HG02588 (cell line): Measurements from ENCODE around the gene FADS6.

Source experiments
- ATAC-seq: cut with Tn5 transposase; IDR thresholded peaks from one replicate; pipeline ENCODE4 v1.9.1; 2021; ENCODE audit warnings: mild to moderate bottlenecking, moderate library complexity; ENCODE audit not compliant: unreplicated experiment

FADS6 gene

GRCh38 chr17:74892013-74892841 is 1.2 kb downstream of the FADS6 start:
- no peak for ATAC-seq

- ATAC-seq = no peak
Measured at GRCh38 chr17:74890554-74890953, 2.9 kb downstream of the FADS6 start.

- ATAC-seq = no peak
Measured at GRCh38 chr17:74888469-74888868, 5.0 kb downstream of the FADS6 start.

- ATAC-seq = no peak
Measured at GRCh38 chr17:74883241-74883745, 10.1 kb downstream of the FADS6 start.

GRCh38 chr17:74882517-74883240 is 10.8 kb downstream of the FADS6 start:
- no peak for ATAC-seq

- no peak for ATAC-seq
Measured at GRCh38 chr17:74881073-74881472, 12.4 kb downstream of the FADS6 start.

GRCh38 chr17:74879308-74879707 is 14.1 kb downstream of the FADS6 start:
- ATAC-seq = no peak

- ATAC-seq = no peak
Measured at GRCh38 chr17:74878658-74879057, 14.8 kb downstream of the FADS6 start.

- no peak for ATAC-seq
Measured at GRCh38 chr17:74877592-74878548, 15.6 kb downstream of the FADS6 start.

- ATAC-seq = no peak
Measured at GRCh38 chr17:74875977-74876593, 17.3 kb downstream of the FADS6 start.

- ATAC-seq = no peak
Measured at GRCh38 chr17:74875155-74875976, 18.1 kb downstream of the FADS6 start.

- ATAC-seq = no peak
Measured at GRCh38 chr17:74874615-74875037, 18.8 kb downstream of the FADS6 start.

GRCh38 chr17:74873874-74874614 is 19.4 kb downstream of the FADS6 start:
- ATAC-seq = no peak

GRCh38 chr17:74873037-74873873 is 20.2 kb downstream of the FADS6 start:
- peak; percentile 86 for ATAC-seq

GRCh38 chr17:74872313-74873036 is 21.0 kb downstream of the FADS6 start, which contains the start of gene FDXR:
TSS of gene FDXR (minus strand) at chr17:74872994. CDS start at chr17:74872944, 50 bp downstream.
- no peak for ATAC-seq

- ATAC-seq = no peak
Measured at GRCh38 chr17:74871356-74872076, 21.9 kb downstream of the FADS6 start.

GRCh38 chr17:74870512-74870911 is 22.9 kb downstream of the FADS6 start:
- ATAC-seq = no peak
